ENCODE data around the gene SNX30.

Gene SNX30, protein sequence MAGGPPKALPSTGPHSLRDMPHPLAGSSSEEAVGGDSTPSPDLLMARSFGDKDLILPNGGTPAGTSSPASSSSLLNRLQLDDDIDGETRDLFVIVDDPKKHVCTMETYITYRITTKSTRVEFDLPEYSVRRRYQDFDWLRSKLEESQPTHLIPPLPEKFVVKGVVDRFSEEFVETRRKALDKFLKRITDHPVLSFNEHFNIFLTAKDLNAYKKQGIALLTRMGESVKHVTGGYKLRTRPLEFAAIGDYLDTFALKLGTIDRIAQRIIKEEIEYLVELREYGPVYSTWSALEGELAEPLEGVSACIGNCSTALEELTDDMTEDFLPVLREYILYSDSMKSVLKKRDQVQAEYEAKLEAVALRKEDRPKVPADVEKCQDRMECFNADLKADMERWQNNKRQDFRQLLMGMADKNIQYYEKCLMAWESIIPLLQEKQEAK

DNA sequence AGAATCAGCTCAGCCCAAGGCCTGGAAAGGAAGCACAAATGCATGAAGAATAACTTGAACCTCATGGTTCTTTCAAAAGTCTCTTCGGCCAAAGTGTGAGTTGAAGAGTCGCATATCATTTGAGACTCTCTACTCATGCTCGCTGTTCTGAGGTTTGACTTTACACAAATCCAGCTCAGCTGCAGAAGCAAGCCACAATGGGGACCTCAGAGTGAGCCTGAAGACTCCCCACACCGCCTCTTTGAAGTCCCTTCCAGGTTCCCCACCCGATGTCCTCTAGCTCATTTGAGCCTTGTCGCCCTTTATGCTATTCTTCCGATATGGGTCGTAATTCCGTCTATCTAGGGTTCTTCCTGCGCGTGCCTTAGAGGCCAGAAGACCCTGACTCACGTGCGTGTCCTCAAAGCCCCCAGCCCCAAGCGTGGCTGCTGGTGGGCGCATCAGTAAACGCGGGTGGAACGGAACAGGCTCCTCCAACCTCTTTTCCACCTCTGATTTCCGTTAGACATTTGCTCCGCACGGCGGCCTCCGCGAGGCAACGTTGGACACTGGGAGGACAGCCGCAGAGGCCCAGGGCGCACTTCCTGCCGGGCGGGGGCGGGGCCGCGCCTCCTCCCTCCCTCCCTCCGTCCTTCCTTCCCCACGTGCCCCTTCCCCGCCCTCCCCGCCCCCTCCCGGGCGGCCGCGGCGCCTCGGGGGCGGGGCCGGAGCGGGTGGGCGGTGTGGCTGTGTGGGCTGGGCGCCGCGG lies at the start of gene SNX30:
TSS of gene SNX30 (plus strand) at position 745 of the 748 bp plus-strand sequence. CDS start 242 bp downstream, outside the sequence.
- TF ChIP-seq, protein P1, sequence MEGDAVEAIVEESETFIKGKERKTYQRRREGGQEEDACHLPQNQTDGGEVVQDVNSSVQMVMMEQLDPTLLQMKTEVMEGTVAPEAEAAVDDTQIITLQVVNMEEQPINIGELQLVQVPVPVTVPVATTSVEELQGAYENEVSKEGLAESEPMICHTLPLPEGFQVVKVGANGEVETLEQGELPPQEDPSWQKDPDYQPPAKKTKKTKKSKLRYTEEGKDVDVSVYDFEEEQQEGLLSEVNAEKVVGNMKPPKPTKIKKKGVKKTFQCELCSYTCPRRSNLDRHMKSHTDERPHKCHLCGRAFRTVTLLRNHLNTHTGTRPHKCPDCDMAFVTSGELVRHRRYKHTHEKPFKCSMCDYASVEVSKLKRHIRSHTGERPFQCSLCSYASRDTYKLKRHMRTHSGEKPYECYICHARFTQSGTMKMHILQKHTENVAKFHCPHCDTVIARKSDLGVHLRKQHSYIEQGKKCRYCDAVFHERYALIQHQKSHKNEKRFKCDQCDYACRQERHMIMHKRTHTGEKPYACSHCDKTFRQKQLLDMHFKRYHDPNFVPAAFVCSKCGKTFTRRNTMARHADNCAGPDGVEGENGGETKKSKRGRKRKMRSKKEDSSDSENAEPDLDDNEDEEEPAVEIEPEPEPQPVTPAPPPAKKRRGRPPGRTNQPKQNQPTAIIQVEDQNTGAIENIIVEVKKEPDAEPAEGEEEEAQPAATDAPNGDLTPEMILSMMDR (IDR thresholded peaks at IDR 0.05; ENCODE audit: low read depth, low read length, missing control alignments) = peak; percentile 6
- no peaks in the 10 kb centered on the region for H3K36me3 ChIP-seq (replicated peaks)
- no peaks in the 10 kb centered on the region for H3K27me3 ChIP-seq (replicated peaks)
- in situ Hi-C loops (cut with HindIII; ENCODE audit: low pct_ligation_motif_present, low sequenced_read_pairs) = no loop called here
- DNase-seq = peak; percentile 82
- H3K4me3 ChIP-seq (ENCODE audit: low read depth, low read length) = peak within 1 kb of the TSS; percentile 77
- peak within 1 kb of the TSS; percentile 27 for H3K27ac ChIP-seq

DNA sequence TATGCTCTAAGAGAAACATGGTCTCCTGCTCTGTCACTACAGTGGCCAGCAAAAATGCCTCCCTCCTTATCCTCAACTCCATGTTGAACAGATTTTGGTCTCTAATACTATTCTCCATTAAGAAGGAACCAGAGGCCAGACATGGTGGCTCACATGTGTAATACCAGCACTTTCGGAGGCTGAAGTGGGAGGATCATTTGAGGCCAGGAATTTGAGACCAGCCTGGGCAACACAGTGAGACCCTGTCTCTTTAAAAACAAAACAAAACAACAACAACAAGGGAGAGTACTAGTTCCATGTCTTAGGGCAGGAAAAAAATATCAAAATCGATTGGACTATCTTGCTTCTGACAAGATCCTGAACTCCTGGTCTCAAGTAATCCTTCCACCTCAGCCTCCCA lies 47.3 kb upstream of the SNX30 start:
- TF ChIP-seq, protein P1 (IDR thresholded peaks at IDR 0.05; ENCODE audit: low read depth, low read length, missing control alignments) = no peak
- Histone ChIP-seq H3K27me3 (replicated peaks) (no peaks in the 10 kb centered on the region), H3K27ac (no peak overlapping the region), H3K4me3 (ENCODE audit: low read depth, low read length) (no peak overlapping the region), H3K36me3 (replicated peaks) (no peaks in the 10 kb centered on the region)
- in situ Hi-C loops (cut with HindIII; ENCODE audit: low pct_ligation_motif_present, low sequenced_read_pairs) = no loop called here
- DNase-seq = no peak

DNA sequence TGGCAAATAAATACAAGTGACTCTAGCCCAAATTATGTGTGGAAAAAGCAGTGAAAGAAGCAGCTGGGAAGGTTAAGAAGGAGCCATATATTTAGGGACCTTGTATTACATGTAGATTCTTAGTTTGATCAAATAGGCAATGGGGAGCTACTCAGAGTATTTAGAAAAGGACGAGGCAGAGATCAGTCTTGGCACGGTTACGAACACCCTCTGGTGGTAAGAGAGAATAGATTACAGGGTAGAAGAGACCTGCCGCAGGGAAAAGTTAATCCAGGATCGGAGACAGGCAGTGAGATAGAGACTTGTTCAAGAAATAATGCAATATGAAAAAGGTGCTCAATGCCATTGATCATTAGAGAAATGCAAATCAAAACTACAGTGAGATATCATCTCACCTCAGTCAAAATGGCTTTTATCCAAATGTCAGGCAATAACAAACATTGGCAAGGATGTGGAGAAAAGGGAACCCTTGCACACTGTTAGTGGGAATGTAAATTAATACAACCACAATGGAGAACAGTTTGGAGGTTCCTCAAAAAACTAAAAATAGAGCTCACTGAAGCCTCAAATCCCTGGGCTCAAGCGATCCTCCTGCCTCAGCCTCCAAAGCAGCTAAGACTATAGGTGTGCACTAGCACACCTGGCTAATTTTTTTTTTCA lies 44.7 kb upstream of the SNX30 start:
- Histone ChIP-seq H3K36me3 (replicated peaks) (no peaks in the 10 kb centered on the region), H3K4me3 (ENCODE audit: low read depth, low read length) (no peak overlapping the region), H3K27ac (no peak overlapping the region), H3K27me3 (replicated peaks) (no peaks in the 10 kb centered on the region)
- TF ChIP-seq, protein P1 (IDR thresholded peaks at IDR 0.05; ENCODE audit: low read depth, low read length, missing control alignments) = peak; percentile 69
- in situ Hi-C loops (cut with HindIII; ENCODE audit: low pct_ligation_motif_present, low sequenced_read_pairs) = no loop called here
- DNase-seq = peak; percentile 50

DNA sequence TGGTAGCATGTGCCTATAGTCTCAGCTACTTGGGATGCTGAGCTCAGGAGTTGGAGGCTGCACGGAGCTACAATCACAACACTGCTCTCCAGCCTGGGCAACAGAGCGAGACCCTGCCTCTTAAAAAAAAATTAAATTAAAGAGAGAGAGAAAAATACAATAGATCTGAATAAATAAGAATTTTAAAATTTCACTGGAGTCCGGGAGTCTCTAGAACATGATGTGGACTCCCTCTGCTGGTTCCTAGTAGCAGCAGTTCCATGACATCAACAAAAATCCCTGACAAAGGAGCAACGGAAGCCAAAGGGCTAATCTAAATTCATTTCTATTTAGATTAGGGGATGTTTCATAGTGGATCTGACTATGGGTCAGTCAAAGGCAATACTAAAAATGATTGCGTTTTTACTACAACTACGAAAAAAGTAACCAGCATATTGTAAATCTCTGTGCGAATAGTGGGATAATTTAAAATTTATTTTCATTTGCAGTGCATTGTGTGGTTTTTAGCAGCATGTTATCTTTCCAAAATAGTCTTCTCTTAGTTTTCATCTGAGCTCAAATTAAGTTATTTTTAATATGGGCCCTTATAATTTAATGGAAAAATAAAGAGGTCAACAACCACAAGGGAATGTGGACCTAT lies 39.4 kb upstream of the SNX30 start:
- DNase-seq = peak; percentile 45
- no peak overlapping the region for H3K4me3 ChIP-seq (ENCODE audit: low read depth, low read length)
- peaks cover 4% of the 10 kb centered on the region for H3K36me3 ChIP-seq (replicated peaks)
- H3K27me3 ChIP-seq (replicated peaks) = no peaks in the 10 kb centered on the region
- TF ChIP-seq, protein P1 (IDR thresholded peaks at IDR 0.05; ENCODE audit: low read depth, low read length, missing control alignments) = peak; percentile 79
- in situ Hi-C loops (cut with HindIII; ENCODE audit: low pct_ligation_motif_present, low sequenced_read_pairs) = no loop called here
- H3K27ac ChIP-seq = no peak overlapping the region

DNA sequence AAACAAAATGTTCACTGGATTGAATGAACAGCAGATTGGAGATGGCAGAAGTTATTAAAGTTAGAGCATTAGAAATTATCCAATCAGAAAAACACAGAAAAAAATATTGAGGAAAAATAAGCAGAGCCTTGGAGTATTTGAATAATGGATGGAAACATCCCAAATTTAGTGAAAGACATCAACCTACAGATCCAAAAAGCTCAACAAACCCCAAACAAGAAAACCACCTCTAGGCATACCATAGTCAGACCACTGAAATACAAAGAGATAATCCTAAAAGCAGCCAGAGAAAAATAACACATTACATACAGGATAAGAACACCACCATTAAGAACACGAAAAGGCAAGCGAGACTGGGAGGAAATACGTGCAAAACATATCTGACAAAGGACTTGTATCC lies 37.9 kb upstream of the SNX30 start:
- in situ Hi-C loops (cut with HindIII; ENCODE audit: low pct_ligation_motif_present, low sequenced_read_pairs) = no loop called here
- H3K27me3 ChIP-seq (replicated peaks) = no peaks in the 10 kb centered on the region
- TF ChIP-seq, protein P1 (IDR thresholded peaks at IDR 0.05; ENCODE audit: low read depth, low read length, missing control alignments) = no peak
- peaks cover 4% of the 10 kb centered on the region for H3K36me3 ChIP-seq (replicated peaks)
- no peak overlapping the region for H3K27ac ChIP-seq
- DNase-seq = no peak
- H3K4me3 ChIP-seq (ENCODE audit: low read depth, low read length) = no peak overlapping the region

Data from brain microvascular endothelial cell (primary cell).